Psoas muscle (tissue), 8 donors: ENCODE measurements around the gene HIRA. TPM values are rescaled to one million over a fixed set of nuclear protein-coding genes. Genes with fewer than 3 reads are reported as not detected.

Experiments
- ATAC-seq, 4 donors: fragments of 200-7000 bp; cut with Tn5 transposase; one replicate each; pipeline ENCODE4 v1.9.1; 2020; ENCODE audit warnings: moderate library complexity in 3 of 4, mild to moderate bottlenecking in 2 of 4
- DNase-seq, 2 donors: peaks; one replicate each; pipeline ENCODE4 v3.0.0-alpha.2; 2020
- H3K27ac ChIP-seq: fragments of 200-600 bp; one replicate; pipeline ENCODE4 v1.8.0; 2022
- H3K27me3 ChIP-seq, 3 donors: fragments of 200-600 bp in 1 of 3; one replicate each; pipeline versions ENCODE4 v1.6.1 to v1.8.0; 2013 to 2022; ENCODE audit warnings: low read length in 2 of 3, mild to moderate bottlenecking in 2 of 3, moderate library complexity in 1 of 3; ENCODE audit not compliant: insufficient read depth in 3 of 3
- H3K36me3 ChIP-seq, 2 donors: fragments of 200-600 bp in 1 of 2; one replicate each; pipeline versions ENCODE4 v1.6.1 to v1.8.0; 2013 to 2022; ENCODE audit warnings: low read depth in 1 of 2, mild to moderate bottlenecking in 1 of 2, moderate library complexity in 1 of 2; ENCODE audit not compliant: insufficient read depth in 1 of 2
- H3K4me1 ChIP-seq: fragments of 200-600 bp; one replicate; pipeline ENCODE4 v1.8.0; 2022
- H3K4me3 ChIP-seq: fragments of 200-600 bp; one replicate; pipeline ENCODE4 v1.8.0; 2022; ENCODE audit warnings: mild to moderate bottlenecking
- H3K9me3 ChIP-seq: fragments of 200-600 bp; one replicate; pipeline ENCODE4 v1.8.0; 2022
- WGBS, 3 donors: extraction: QIAGEN DNeasy Blood & Tissue Kit; methylation state at CpG; one replicate each; pipeline versions ENCODE4 v1.1.6 to v1.1.7; 2013; 5-methylcytosine and 5-hydroxymethylcytosine counted together
- intact Hi-C, 2 donors: fragments of 100-400 bp; cut with DNase I; formaldehyde crosslinking; loops; one replicate each; pipeline versions ENCODE4 v1.11.0 to v1.14.2; 2022
- polyA plus RNA-seq, 3 donors: library from polyadenylated mRNA; stranded (reverse); fragments of 200-250 nt; gene quantifications; one replicate each; pipeline ENCODE4 v1.2.3, GENCODE V29; 2013
- total RNA-seq, 4 donors: library from RNA; stranded (reverse); fragmentation: NEBNext Ultra II Directional in 2 of 4; extraction: Animal tissue kit (Norgen Biotek cat#: 25700) in 2 of 4; gene quantifications; one replicate each; pipeline versions ENCODE4 v1.2.1 to v1.2.4, GENCODE V29; 2021 to 2023
- TF ChIP-seq, protein P1 (sequence below): fragments of 200-600 bp; IDR thresholded peaks from one replicate; pipeline ENCODE4 v1.8.0; 2022; ENCODE audit warnings: antibody characterized with exemption
- donor health status: healthy with polysubstance abuse.
- donor health status: DM: no; HTN: no; CAD: no; lungs with moderate emphysema.
- donor health status: Bipolar disorder and iron deficiency.
- donor health status: healthy.
- donor health status: DM: yes; HTN: yes; CAD: no.
- donor health status: DM: no; HTN: no; CAD: no.
- donor health status: DM: no; HTN: no; CAD: no.
- donor health status: DM: yes; HTN: yes; CAD: no.

HIRA gene
- total and polyA plus RNA-seq, 7 donors = 12.3 to 32.7 (median 17.2) TPM

DNA sequence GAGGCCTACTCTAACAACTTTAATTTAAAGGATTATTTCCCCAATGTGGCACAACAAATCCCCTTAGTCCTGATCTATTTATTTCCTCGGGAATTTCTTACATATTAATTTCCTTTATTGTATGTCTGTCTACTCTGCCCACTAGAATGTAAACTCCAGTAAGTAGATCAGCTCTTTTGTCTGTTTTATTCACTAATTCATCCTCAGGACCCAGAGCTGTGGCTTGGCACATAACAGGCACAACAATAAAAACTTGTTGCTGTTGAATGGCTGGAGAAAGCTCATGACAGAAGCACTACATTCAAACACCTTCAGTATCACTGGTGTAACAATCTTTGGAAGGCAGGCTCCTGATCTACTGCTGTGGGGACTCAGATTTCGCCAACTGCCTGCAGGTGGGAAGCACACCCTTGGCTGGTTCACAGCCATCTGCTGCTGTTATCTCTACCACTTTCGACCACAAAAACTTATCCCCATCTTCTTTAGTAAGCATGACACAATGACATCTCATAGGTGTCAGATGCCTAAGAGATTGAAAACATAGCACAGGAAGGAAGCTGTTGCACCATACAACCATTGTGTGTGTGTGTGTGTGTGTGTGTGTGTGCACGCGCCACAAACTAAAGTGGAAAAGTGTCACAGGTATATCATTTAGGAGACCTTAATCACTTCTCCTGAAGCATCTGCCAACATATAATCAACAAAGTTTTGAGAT, 11.9 kb downstream of the HIRA start:
- no peak for DNase-seq
- Histone ChIP-seq H3K9me3 (no peaks in the 10 kb centered on the region), H3K27me3 (no peaks in the 10 kb centered on the region), H3K27ac (no peak overlapping the region), H3K36me3 (peaks cover 0 to 5% of the 10 kb centered on the region in 2 donors), H3K4me1 (peaks cover 15% of the 10 kb centered on the region), H3K4me3 (no peak overlapping the region)
- WGBS, 3 donors = 83 to 88% (median 83%) methylated on average over 5 of the region's 5 CpGs
- TF ChIP-seq, protein P1, sequence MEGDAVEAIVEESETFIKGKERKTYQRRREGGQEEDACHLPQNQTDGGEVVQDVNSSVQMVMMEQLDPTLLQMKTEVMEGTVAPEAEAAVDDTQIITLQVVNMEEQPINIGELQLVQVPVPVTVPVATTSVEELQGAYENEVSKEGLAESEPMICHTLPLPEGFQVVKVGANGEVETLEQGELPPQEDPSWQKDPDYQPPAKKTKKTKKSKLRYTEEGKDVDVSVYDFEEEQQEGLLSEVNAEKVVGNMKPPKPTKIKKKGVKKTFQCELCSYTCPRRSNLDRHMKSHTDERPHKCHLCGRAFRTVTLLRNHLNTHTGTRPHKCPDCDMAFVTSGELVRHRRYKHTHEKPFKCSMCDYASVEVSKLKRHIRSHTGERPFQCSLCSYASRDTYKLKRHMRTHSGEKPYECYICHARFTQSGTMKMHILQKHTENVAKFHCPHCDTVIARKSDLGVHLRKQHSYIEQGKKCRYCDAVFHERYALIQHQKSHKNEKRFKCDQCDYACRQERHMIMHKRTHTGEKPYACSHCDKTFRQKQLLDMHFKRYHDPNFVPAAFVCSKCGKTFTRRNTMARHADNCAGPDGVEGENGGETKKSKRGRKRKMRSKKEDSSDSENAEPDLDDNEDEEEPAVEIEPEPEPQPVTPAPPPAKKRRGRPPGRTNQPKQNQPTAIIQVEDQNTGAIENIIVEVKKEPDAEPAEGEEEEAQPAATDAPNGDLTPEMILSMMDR = no peak
- intact Hi-C loops = no loop called here
- peak in 1 of 4 donors; percentile 30 for ATAC-seq

DNA sequence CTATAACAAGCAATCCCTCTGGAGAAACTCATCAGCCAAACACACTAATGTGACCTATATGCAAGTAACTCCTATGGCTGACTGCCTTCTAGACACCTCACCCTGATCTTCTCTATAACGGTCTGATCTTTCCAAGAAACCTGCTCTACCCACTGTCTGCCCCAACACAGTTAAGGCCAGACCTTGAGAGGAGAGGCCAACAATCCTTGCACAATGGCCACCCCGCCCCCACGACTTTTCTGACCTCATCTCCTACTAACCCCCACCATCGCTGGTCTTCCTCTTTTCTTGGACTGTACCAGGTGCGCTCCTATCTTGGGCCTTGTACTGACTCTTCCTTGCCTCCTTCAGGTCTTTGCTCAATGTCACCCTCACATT, 12.5 kb downstream of the HIRA start:
- peaks cover 11% of the 10 kb centered on the region for H3K4me1 ChIP-seq
- H3K27ac ChIP-seq = no peak overlapping the region
- H3K27me3 ChIP-seq = no peaks in the 10 kb centered on the region
- DNase-seq (no peak), ATAC-seq (peak in 2 of 4 donors; percentile 42 to 53)
- no peaks in the 10 kb centered on the region for H3K9me3 ChIP-seq
- intact Hi-C loops = no loop called here
- H3K36me3 ChIP-seq = peaks cover 0 to 5% of the 10 kb centered on the region in 2 donors
- TF ChIP-seq, protein P1 = no peak
- no peak overlapping the region for H3K4me3 ChIP-seq
- 77 to 87% (median 85%) methylated on average over 5 of the region's 5 CpGs for WGBS, 3 donors

DNA sequence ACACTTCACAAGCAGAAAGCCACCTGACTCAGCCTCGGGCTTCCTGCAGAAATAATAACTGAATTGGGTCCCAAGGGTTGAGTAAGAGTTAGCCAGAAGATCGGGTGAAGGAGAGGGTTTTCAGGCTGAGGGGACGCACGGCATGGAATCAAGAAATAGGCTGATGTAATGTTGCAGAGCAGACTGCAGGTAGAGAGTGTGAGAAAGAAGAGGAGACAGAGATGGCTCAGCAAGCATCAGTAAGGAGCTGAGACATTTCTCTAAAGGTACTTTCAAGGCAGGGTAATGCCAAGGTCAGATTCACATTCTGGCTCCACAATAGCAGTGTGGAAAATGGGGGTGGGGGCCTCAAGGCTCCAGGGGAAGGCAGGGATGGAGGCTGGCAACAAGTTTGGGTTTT, 18.6 kb downstream of the HIRA start:
- Histone ChIP-seq H3K27ac (no peak overlapping the region), H3K36me3 (peaks cover under 1 to 28% of the 10 kb centered on the region in 2 donors), H3K4me3 (no peak overlapping the region), H3K9me3 (no peaks in the 10 kb centered on the region), H3K4me1 (peaks cover 8% of the 10 kb centered on the region), H3K27me3 (no peaks in the 10 kb centered on the region)
- intact Hi-C loops = no loop called here
- WGBS, 3 donors = 75 to 84% (median 75%) methylated on average over 4 of the region's 4 CpGs
- no peak for ATAC-seq
- TF ChIP-seq, protein P1 = no peak
- DNase-seq = no peak

DNA sequence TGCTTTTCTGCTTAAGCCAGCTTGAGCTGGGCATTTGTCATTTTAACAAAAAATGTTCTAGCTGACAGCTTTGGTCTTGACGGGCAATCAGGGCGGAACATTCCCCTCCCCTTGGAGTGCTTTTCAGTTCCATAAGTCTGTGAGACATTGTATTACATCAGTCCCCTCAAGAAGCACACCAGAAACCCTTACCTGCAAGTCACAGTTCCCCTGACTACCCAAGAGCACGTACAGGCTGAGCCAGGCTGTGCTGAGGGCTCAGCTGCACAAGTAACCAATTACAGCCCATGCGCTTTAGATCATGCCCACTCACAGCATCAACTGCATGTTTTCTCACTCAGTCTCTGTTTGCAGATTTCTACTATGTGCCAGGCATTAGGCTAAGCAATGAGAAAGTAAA, 19.1 kb downstream of the HIRA start:
- peaks cover 5 to 33% of the 10 kb centered on the region in 2 donors for H3K36me3 ChIP-seq
- H3K9me3 ChIP-seq = no peaks in the 10 kb centered on the region
- peaks cover 8% of the 10 kb centered on the region for H3K4me1 ChIP-seq
- DNase-seq (no peak), ATAC-seq (no peak)
- no peaks in the 10 kb centered on the region for H3K27me3 ChIP-seq
- intact Hi-C loops = no loop called here
- TF ChIP-seq, protein P1 = no peak
- WGBS, 3 donors = 80 to 96% (median 93%) methylated on average over 4 of the region's 4 CpGs
- no peak overlapping the region for H3K27ac ChIP-seq
- H3K4me3 ChIP-seq = no peak overlapping the region

DNA sequence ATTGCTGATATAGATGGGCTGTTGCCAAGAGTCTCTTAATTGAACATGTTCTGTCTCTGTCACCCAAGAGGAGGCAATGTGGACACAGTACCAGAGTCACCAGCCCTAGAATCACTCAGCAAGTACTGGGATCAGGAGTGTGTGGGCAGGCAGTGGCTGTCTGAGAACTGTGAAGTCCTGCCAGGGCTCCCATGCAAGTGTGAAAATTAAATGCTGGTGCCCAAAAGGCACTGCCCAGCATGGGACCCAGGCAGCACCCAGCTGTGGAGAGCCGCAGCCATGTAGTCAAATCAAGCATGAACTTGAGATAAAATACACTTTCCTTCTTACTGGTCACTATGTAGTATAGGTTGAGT, 19.9 kb downstream of the HIRA start:
- H3K27ac ChIP-seq = no peak overlapping the region
- intact Hi-C loops = no loop called here
- WGBS, 3 donors = 89 to 100% (median 91%) methylated on average over 1 of the region's 1 CpG

More for the DNA sequence above, 19.9 kb downstream of the HIRA start:
- peak in 1 of 4 donors; percentile 16 for ATAC-seq
- Histone ChIP-seq H3K36me3 (peaks cover 7 to 40% of the 10 kb centered on the region in 2 donors), H3K9me3 (no peaks in the 10 kb centered on the region), H3K27me3 (no peaks in the 10 kb centered on the region), H3K4me1 (peaks cover 8% of the 10 kb centered on the region), H3K4me3 (no peak overlapping the region)
- TF ChIP-seq, protein P1 = no peak
- DNase-seq = no peak
